WTC11 (cell line): ENCODE data around the gene ZDHHC22.

Experiments used
- AFF4 ChIP-seq: sonication (generic); formaldehyde crosslinking; IDR thresholded peaks from 2 replicates; pipeline ENCODE4 v1.8.1; 2023; ENCODE audit warnings: mild to moderate bottlenecking, missing genetic modification reagents, borderline replicate concordance
- ARID4B ChIP-seq: sonication (generic); formaldehyde crosslinking; IDR thresholded peaks from 2 replicates; pipeline ENCODE4 v1.8.0; 2023; ENCODE audit warnings: missing genetic modification reagents, mild to moderate bottlenecking, borderline replicate concordance
- ATF6 ChIP-seq: sonication (generic); formaldehyde crosslinking; IDR thresholded peaks from 2 replicates; pipeline ENCODE4 v1.8.1; 2023; ENCODE audit warnings: mild to moderate bottlenecking, missing genetic modification reagents
- CTCF ChIP-seq: fragments of 200-600 bp; IDR thresholded peaks from 2 replicates; pipeline ENCODE4 v1.8.0; 2022; ENCODE audit warnings: antibody characterized with exemption
- ETV6 ChIP-seq: sonication (generic); formaldehyde crosslinking; IDR thresholded peaks from 2 replicates; pipeline ENCODE4 v1.8.1; 2022; ENCODE audit warnings: mild to moderate bottlenecking, missing genetic modification reagents
- FOXP4 ChIP-seq: sonication (generic); formaldehyde crosslinking; IDR thresholded peaks from 2 replicates; pipeline ENCODE4 v1.8.0; 2022; ENCODE audit warnings: mild to moderate bottlenecking, missing genetic modification reagents
- NR2C2 ChIP-seq: sonication (generic); formaldehyde crosslinking; IDR thresholded peaks from 2 replicates; pipeline ENCODE4 v1.8.0; 2022; ENCODE audit warnings: mild to moderate bottlenecking, missing genetic modification reagents
- NR3C1 ChIP-seq: sonication (generic); formaldehyde crosslinking; conservative IDR thresholded peaks from 2 replicates; pipeline ENCODE4 v1.8.1; 2023; ENCODE audit warnings: low read depth, mild to moderate bottlenecking, missing genetic modification reagents
- SMAD3 ChIP-seq: sonication (generic); formaldehyde crosslinking; IDR thresholded peaks from 2 replicates; pipeline ENCODE4 v1.8.0; 2022; ENCODE audit warnings: missing genetic modification reagents, mild to moderate bottlenecking, borderline replicate concordance
- SMAD4 ChIP-seq: sonication (generic); formaldehyde crosslinking; IDR thresholded peaks from 2 replicates; pipeline ENCODE4 v1.8.0; 2022; ENCODE audit warnings: mild to moderate bottlenecking, missing genetic modification reagents
- TEAD4 ChIP-seq: sonication (generic); formaldehyde crosslinking; IDR thresholded peaks from 2 replicates; pipeline ENCODE4 v1.8.0; 2022; ENCODE audit warnings: mild to moderate bottlenecking, missing genetic modification reagents
- ZBTB21 ChIP-seq: sonication (generic); formaldehyde crosslinking; IDR thresholded peaks from 2 replicates; pipeline ENCODE4 v1.8.1; 2023; ENCODE audit warnings: mild to moderate bottlenecking, missing genetic modification reagents, borderline replicate concordance
- TF ChIP-seq, protein P1 (sequence below): sonication (generic); formaldehyde crosslinking; IDR thresholded peaks from 2 replicates; pipeline ENCODE4 v1.8.0; 2022; ENCODE audit warnings: mild to moderate bottlenecking, missing genetic modification reagents

DNA sequence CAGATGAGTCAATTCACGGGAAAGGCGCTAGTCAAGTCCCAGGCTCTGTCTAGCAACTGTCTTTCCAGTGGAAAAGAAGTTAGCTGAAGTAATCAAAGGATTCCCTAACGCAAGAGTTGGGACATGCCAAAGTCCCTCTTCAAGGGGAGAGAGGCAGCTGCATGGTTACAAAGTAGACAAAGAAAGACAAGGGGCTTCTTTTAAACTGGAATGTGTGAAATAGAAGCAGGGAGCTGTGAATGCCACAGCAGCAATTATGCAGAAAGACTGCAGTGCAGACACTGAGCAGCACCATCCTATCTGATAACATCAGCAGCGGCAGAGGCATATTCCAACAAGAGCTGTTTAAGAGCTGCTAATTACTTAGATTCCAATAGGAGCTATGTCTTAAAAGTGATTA lies 56.1 kb downstream of the ZDHHC22 start:
- TF ChIP-seq CTCF: no peak
- no peak for TF ChIP-seq NR3C1 (CRISPR knock-in tag)
- TF ChIP-seq ETV6 (CRISPR knock-in tag): no peak
- no peak for TF ChIP-seq ARID4B
- no peak for TF ChIP-seq FOXP4 (CRISPR knock-in tag)
- no peak for TF ChIP-seq NR2C2 (CRISPR knock-in tag)
- TF ChIP-seq SMAD3 (CRISPR knock-in tag): no peak
- no peak for TF ChIP-seq AFF4 (CRISPR knock-in tag)
- TF ChIP-seq, protein P1, sequence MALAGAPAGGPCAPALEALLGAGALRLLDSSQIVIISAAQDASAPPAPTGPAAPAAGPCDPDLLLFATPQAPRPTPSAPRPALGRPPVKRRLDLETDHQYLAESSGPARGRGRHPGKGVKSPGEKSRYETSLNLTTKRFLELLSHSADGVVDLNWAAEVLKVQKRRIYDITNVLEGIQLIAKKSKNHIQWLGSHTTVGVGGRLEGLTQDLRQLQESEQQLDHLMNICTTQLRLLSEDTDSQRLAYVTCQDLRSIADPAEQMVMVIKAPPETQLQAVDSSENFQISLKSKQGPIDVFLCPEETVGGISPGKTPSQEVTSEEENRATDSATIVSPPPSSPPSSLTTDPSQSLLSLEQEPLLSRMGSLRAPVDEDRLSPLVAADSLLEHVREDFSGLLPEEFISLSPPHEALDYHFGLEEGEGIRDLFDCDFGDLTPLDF: no peak
- no peak for TF ChIP-seq ZBTB21 (CRISPR knock-in tag)
- no peak for TF ChIP-seq TEAD4
- TF ChIP-seq SMAD4 (CRISPR knock-in tag): no peak
- TF ChIP-seq ATF6 (CRISPR knock-in tag): no peak
